HCT116 (cell line): ENCODE measurements around the gene ZNF319. TPM values are rescaled to one million over a fixed set of nuclear protein-coding genes. Genes with fewer than 3 reads are reported as not detected.

Source experiments
- ATAC-seq: fragments of 200-7000 bp; cut with Tn5 transposase; 2 replicates; pipeline ENCODE4 v1.9.1; 2020; ENCODE audit warnings: mild to moderate bottlenecking, moderate library complexity
- BruUV-seq: library from RNA; stranded (reverse); fragments of 400-500 nt; replicated peaks from 2 replicates; lab custom pipeline; 2021; lab: Mats Ljungman, UMichigan
- CTCF ChIA-PET: fragments of 300-600 bp; sonication (Branson Sonifier 250); formaldehyde crosslinking; loops from one replicate; lab custom pipeline; 2021; ENCODE audit warnings: antibody characterized with exemption; lab: Charles Lee
- POLR2A ChIA-PET: fragments of 300-600, 350-600 bp; sonication (Branson Sonifier 250); formaldehyde crosslinking; loops from one replicate; lab custom pipeline; 2021; ENCODE audit warnings: antibody characterized with exemption; lab: Charles Lee
- RAD21 ChIA-PET, 2 experiments: fragments of 300-600 bp; sonication (Branson Sonifier 250); formaldehyde crosslinking; loops; one replicate each; lab custom pipeline; 2023; ENCODE audit warnings: low total read pairs in 2 of 2; ENCODE audit not compliant: uncharacterized antibody in 2 of 2, unreplicated experiment in 2 of 2, low non-redundant PET in 1 of 2; lab: Charles Lee
- DNase-seq: peaks from one replicate; pipeline ENCODE4 v3.0.0-alpha.2; 2010; ENCODE audit warnings: low read depth, low spot score
- H2AFZ ChIP-seq: fragments of 200-600 bp; shearing (Covaris generic), sonication (generic); 2 replicates; pipeline ENCODE4 v1.6.1; 2017; ENCODE audit warnings: low read depth, mixed run types, mixed read lengths, antibody characterized with exemption, low read length; ENCODE audit not compliant: poor library complexity, severe bottlenecking
- H3K27ac ChIP-seq: 2 replicates; pipeline ENCODE4 v1.5.1; 2012; ENCODE audit warnings: low read depth, low read length
- H3K27me3 ChIP-seq: fragments of 200-600 bp; sonication (generic); 2 replicates; pipeline ENCODE4 v1.6.1; 2016; ENCODE audit warnings: mixed run types, low read length, mixed read lengths; ENCODE audit not compliant: insufficient read depth
- H3K36me3 ChIP-seq, 2 experiments: fragments of 200-500 bp in 1 of 2; fragments of 200-600 bp in 1 of 2; sonication (Bioruptor generic) in 1 of 2; sonication (generic) in 1 of 2; 2 replicates each; pipeline versions ENCODE4 v1.5.1 to v1.6.1; 2014 to 2016; ENCODE audit warnings: low read length in 2 of 2, inconsistent platforms in 1 of 2, mixed read lengths in 1 of 2, mixed run types in 1 of 2; ENCODE audit not compliant: insufficient read depth in 2 of 2, control insufficient read depth in 1 of 2
- H3K4me1 ChIP-seq, 2 experiments: fragments of 200-600 bp in 1 of 2; sonication (generic) in 1 of 2; 2 replicates each; pipeline versions ENCODE4 v1.5.1 to v1.6.1; 2012 to 2017; ENCODE audit warnings: low read length in 2 of 2, inconsistent platforms in 1 of 2, mild to moderate bottlenecking in 1 of 2, mixed read lengths in 1 of 2, mixed run types in 1 of 2, moderate library complexity in 1 of 2; ENCODE audit not compliant: insufficient read depth in 2 of 2, control insufficient read depth in 1 of 2
- H3K4me2 ChIP-seq: fragments of 200-600 bp; sonication (generic); 2 replicates; pipeline ENCODE4 v1.6.1; 2017; ENCODE audit warnings: mixed run types, low read length, mixed read lengths
- H3K4me3 ChIP-seq, 2 experiments: fragments of 200-600 bp in 1 of 2; sonication (generic) in 1 of 2; replicated peaks in 1 of 2; 2 replicates each; pipeline ENCODE4 v1.5.1; 2011 to 2016; ENCODE audit warnings: low read length in 2 of 2, control low read depth in 1 of 2, low read depth in 1 of 2, mild to moderate bottlenecking in 1 of 2, mixed read lengths in 1 of 2, mixed run types in 1 of 2
- H3K79me2 ChIP-seq: fragments of 200-600 bp; sonication (generic); 2 replicates; pipeline ENCODE4 v1.6.1; 2017; ENCODE audit warnings: mild to moderate bottlenecking, mixed run types, low read length, moderate library complexity, mixed read lengths; ENCODE audit not compliant: insufficient read depth
- H3K9ac ChIP-seq: fragments of 200-600 bp; sonication (generic); 2 replicates; pipeline ENCODE4 v1.6.1; 2016; ENCODE audit warnings: low read length, mixed read lengths
- H3K9me2 ChIP-seq: fragments of 200-600 bp; sonication (generic), shearing (Covaris generic); 2 replicates; pipeline ENCODE4 v1.6.1; 2017; ENCODE audit warnings: mixed run types, mild to moderate bottlenecking, moderate library complexity; ENCODE audit not compliant: insufficient read depth
- H3K9me3 ChIP-seq, 2 experiments: fragments of 200-500 bp in 1 of 2; fragments of 200-600 bp in 1 of 2; sonication (Bioruptor generic) in 1 of 2; sonication (generic) in 1 of 2; 2 replicates each; pipeline ENCODE4 v1.6.1; 2014 to 2017; ENCODE audit warnings: low read length in 2 of 2, mixed read lengths in 2 of 2, inconsistent platforms in 1 of 2, low read depth in 1 of 2, mild to moderate bottlenecking in 1 of 2, mixed run types in 1 of 2, moderate library complexity in 1 of 2; ENCODE audit not compliant: control insufficient read depth in 1 of 2, insufficient read depth in 1 of 2
- H4K20me1 ChIP-seq: fragments of 200-600 bp; sonication (generic), shearing (Covaris generic); 2 replicates; pipeline ENCODE4 v1.6.1; 2017; ENCODE audit warnings: mixed run types, mild to moderate bottlenecking, moderate library complexity; ENCODE audit not compliant: insufficient read depth
- CBX3 ChIP-seq: IDR thresholded peaks from 2 replicates; pipeline ENCODE4 v1.6.1; 2012; ENCODE audit warnings: low read depth
- CEBPB ChIP-seq: IDR thresholded peaks from 2 replicates; pipeline ENCODE4 v1.6.1; 2012; ENCODE audit warnings: low read depth
- ELF1 ChIP-seq: IDR thresholded peaks from 2 replicates; pipeline ENCODE4 v1.6.1; 2012; ENCODE audit warnings: low read depth, borderline replicate concordance
- EZH2 ChIP-seq: fragments of 200-600 bp; sonication (generic); IDR thresholded peaks from 2 replicates; pipeline ENCODE4 v1.6.1; 2017; ENCODE audit warnings: antibody characterized with exemption, mixed run types
- EZH2phosphoT487 ChIP-seq: fragments of 200-600 bp; IDR thresholded peaks from 2 replicates; pipeline ENCODE4 v1.6.1; 2018; ENCODE audit warnings: antibody characterized with exemption, borderline replicate concordance
- POLR2A ChIP-seq: IDR thresholded peaks from 2 replicates; pipeline ENCODE4 v1.7.0; 2011; ENCODE audit warnings: borderline replicate concordance; ENCODE audit not compliant: insufficient read depth, insufficient read length; ENCODE audit errors: extremely low read depth
- RAD21 ChIP-seq: IDR thresholded peaks from 2 replicates; pipeline ENCODE4 v1.6.1; 2012; ENCODE audit warnings: low read depth, mild to moderate bottlenecking
- SIN3A ChIP-seq: IDR thresholded peaks from 2 replicates; pipeline ENCODE4 v1.6.1; 2012; ENCODE audit warnings: low read depth
- SP1 ChIP-seq: IDR thresholded peaks from 2 replicates; pipeline ENCODE4 v1.6.1; 2012; ENCODE audit warnings: low read depth
- SRF ChIP-seq: IDR thresholded peaks from 2 replicates; pipeline ENCODE4 v1.6.1; 2012; ENCODE audit warnings: low read depth
- ZFX ChIP-seq: fragments of 450-650 bp; IDR thresholded peaks from 2 replicates; pipeline ENCODE4 v1.6.1; 2017
- intact Hi-C: fragments of 100-400 bp; cut with micrococcal nuclease; formaldehyde crosslinking; loops from 2 replicates; pipeline ENCODE4 v1.10.0; 2022
- total RNA-seq: library from RNA; stranded (reverse); gene quantifications from one replicate; pipeline ENCODE4 v1.2.1, GENCODE V29; 2021; ENCODE audit not compliant: unreplicated experiment
- TF ChIP-seq, protein P1 (sequence below): IDR thresholded peaks from 2 replicates; pipeline ENCODE4 v1.6.1; 2011; ENCODE audit warnings: mild to moderate bottlenecking, low read length, moderate library complexity; ENCODE audit not compliant: insufficient replicate concordance; ENCODE audit errors: extremely low read depth
- TF ChIP-seq, protein P2 (sequence below): IDR thresholded peaks from 2 replicates; pipeline ENCODE4 v1.6.1; 2012; ENCODE audit warnings: low read depth
- TF ChIP-seq, protein P3 (sequence below): IDR thresholded peaks from 2 replicates; pipeline ENCODE4 v1.6.1; 2012

The ZNF319 gene
- total RNA-seq, 1 experiment from 2014 or later = 7.1 TPM

GRCh38 chr16:58044266-58045019 lies 44.0 kb upstream of the ZNF319 start:
- Histone ChIP-seq H3K4me2 (no peak overlapping the region), H3K9me3 (no peaks in the 10 kb centered on the region), H3K27me3 (no peaks in the 10 kb centered on the region), H3K9ac (no peak overlapping the region), H3K9me2 (no peaks in the 10 kb centered on the region), H3K36me3 (peaks cover 0 to 7% of the 10 kb centered on the region in 2 experiments; a peak in 2 of 4 replicates), H2AFZ (no peak overlapping the region), H3K4me1 (no peaks in the 10 kb centered on the region), H3K27ac (no peak overlapping the region), H3K79me2 (no peaks in the 10 kb centered on the region), H4K20me1 (no peaks in the 10 kb centered on the region), H3K4me3 (no peak overlapping the region)
- DNase-seq (no peak), ATAC-seq (no peak)
- no TSS peak for BruUV-seq
- CTCF ChIA-PET = no interaction called here
- RAD21 ChIA-PET = no interaction called here
- POLR2A ChIA-PET = no interaction called here
- TF ChIP-seq SP1 (no peak), SIN3A (no peak), EZH2 (no peak), EZH2phosphoT487 (no peak), ELF1 (no peak), ZFX (no peak), SRF (no peak), CBX3 (no peak), RAD21 (no peak), POLR2A (no peak), CEBPB (no peak)
- TF ChIP-seq, protein P1, sequence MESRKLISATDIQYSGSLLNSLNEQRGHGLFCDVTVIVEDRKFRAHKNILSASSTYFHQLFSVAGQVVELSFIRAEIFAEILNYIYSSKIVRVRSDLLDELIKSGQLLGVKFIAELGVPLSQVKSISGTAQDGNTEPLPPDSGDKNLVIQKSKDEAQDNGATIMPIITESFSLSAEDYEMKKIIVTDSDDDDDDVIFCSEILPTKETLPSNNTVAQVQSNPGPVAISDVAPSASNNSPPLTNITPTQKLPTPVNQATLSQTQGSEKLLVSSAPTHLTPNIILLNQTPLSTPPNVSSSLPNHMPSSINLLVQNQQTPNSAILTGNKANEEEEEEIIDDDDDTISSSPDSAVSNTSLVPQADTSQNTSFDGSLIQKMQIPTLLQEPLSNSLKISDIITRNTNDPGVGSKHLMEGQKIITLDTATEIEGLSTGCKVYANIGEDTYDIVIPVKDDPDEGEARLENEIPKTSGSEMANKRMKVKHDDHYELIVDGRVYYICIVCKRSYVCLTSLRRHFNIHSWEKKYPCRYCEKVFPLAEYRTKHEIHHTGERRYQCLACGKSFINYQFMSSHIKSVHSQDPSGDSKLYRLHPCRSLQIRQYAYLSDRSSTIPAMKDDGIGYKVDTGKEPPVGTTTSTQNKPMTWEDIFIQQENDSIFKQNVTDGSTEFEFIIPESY = no peak
- TF ChIP-seq, protein P2, sequence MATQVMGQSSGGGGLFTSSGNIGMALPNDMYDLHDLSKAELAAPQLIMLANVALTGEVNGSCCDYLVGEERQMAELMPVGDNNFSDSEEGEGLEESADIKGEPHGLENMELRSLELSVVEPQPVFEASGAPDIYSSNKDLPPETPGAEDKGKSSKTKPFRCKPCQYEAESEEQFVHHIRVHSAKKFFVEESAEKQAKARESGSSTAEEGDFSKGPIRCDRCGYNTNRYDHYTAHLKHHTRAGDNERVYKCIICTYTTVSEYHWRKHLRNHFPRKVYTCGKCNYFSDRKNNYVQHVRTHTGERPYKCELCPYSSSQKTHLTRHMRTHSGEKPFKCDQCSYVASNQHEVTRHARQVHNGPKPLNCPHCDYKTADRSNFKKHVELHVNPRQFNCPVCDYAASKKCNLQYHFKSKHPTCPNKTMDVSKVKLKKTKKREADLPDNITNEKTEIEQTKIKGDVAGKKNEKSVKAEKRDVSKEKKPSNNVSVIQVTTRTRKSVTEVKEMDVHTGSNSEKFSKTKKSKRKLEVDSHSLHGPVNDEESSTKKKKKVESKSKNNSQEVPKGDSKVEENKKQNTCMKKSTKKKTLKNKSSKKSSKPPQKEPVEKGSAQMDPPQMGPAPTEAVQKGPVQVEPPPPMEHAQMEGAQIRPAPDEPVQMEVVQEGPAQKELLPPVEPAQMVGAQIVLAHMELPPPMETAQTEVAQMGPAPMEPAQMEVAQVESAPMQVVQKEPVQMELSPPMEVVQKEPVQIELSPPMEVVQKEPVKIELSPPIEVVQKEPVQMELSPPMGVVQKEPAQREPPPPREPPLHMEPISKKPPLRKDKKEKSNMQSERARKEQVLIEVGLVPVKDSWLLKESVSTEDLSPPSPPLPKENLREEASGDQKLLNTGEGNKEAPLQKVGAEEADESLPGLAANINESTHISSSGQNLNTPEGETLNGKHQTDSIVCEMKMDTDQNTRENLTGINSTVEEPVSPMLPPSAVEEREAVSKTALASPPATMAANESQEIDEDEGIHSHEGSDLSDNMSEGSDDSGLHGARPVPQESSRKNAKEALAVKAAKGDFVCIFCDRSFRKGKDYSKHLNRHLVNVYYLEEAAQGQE = no peak
- TF ChIP-seq, protein P3, sequence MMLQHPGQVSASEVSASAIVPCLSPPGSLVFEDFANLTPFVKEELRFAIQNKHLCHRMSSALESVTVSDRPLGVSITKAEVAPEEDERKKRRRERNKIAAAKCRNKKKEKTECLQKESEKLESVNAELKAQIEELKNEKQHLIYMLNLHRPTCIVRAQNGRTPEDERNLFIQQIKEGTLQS = no peak
- intact Hi-C loops = no loop called here
